Ovary (tissue), 9 donors: ENCODE results near the gene TADA2B. TPM values are rescaled to one million over a fixed set of nuclear protein-coding genes. Genes with fewer than 3 reads are reported as not detected.

Experiments used
- DNase-seq, 5 donors: peaks; one replicate each; pipeline ENCODE4 v3.0.0-alpha.2; 2019 to 2020
- H3K27ac ChIP-seq, 2 donors: fragments of 200-600 bp; one replicate each; pipeline versions ENCODE4 v1.5.1 to v1.8.0; 2019 to 2022
- H3K27me3 ChIP-seq: fragments of 200-600 bp; one replicate; pipeline ENCODE4 v1.8.0; 2022
- H3K36me3 ChIP-seq: fragments of 200-600 bp; sonication (generic); one replicate; pipeline ENCODE4 v1.5.1; 2019
- H3K4me1 ChIP-seq: one replicate; pipeline ENCODE4 v1.8.1; 2013; ENCODE audit warnings: mild to moderate bottlenecking, moderate library complexity; ENCODE audit not compliant: insufficient read depth
- H3K4me3 ChIP-seq: fragments of 200-600 bp; sonication (generic); one replicate; pipeline ENCODE4 v1.5.1; 2017
- H3K9me3 ChIP-seq, 2 donors: fragments of 200-600 bp in 1 of 2; sonication (generic) in 1 of 2; one replicate each; pipeline versions ENCODE4 v1.5.1 to v1.8.1; 2013 to 2019; ENCODE audit warnings: mild to moderate bottlenecking in 1 of 2, moderate library complexity in 1 of 2
- EP300 ChIP-seq: sonication (generic); formaldehyde crosslinking; IDR thresholded peaks from one replicate; pipeline ENCODE4 v1.6.1; 2017; ENCODE audit warnings: antibody characterized with exemption
- POLR2A ChIP-seq: fragments of 450-650 bp; IDR thresholded peaks from one replicate; pipeline ENCODE4 v1.6.1; 2017; ENCODE audit warnings: antibody characterized with exemption, mild to moderate bottlenecking, moderate library complexity
- WGBS, 3 donors: extraction: QIAGEN DNeasy Blood & Tissue Kit in 1 of 3; methylation state at CpG; one replicate each; pipeline versions ENCODE4 v1.1.5 to v1.1.7; 2013 to 2017; 5-methylcytosine and 5-hydroxymethylcytosine counted together
- intact Hi-C, 4 donors: fragments of 100-400 bp; cut with DNase I; formaldehyde crosslinking; loops; one replicate each; pipeline versions ENCODE4 v1.11.0 to v1.15.1; 2022 to 2023
- polyA plus RNA-seq, 2 donors: library from polyadenylated mRNA; stranded (reverse); fragments of 200-250 nt in 1 of 2; fragments of 350-450 nt in 1 of 2; fragmentation: Illumina TruSeq in 1 of 2; extraction: RNeasy Lipid Tissue Mini Kit (QIAGEN cat#74804) in 1 of 2; gene quantifications; one replicate each; pipeline ENCODE4 v1.2.3, GENCODE V29; 2013 to 2014
- total RNA-seq, 7 donors: library from RNA; depleted of rRNA in 2 of 7; stranded (reverse); fragments of >200 nt in 2 of 7; fragmentation: NEBNext Ultra II Directional in 3 of 7; extraction: Animal tissue kit (Norgen Biotek cat#: 25700) in 3 of 7; gene quantifications; one replicate each; pipeline versions ENCODE4 v1.1.0 to v1.2.4, GENCODE V29; 2016 to 2023
- TF ChIP-seq, protein P1 (sequence below), 3 donors: fragments of 450-650 bp in 2 of 3; fragments of 200-600 bp in 1 of 3; IDR thresholded peaks; one replicate each; pipeline versions ENCODE4 v1.5.1 to v1.8.0; 2016 to 2022; ENCODE audit warnings: antibody characterized with exemption in 3 of 3, mild to moderate bottlenecking in 1 of 3
- donor health status: DM: no; HTN: no; CAD: no; lungs with moderate emphysema.
- donor health status: DM: no; HTN: no; CAD: no.
- donor health status: Bipolar disorder and iron deficiency.
- donor health status: DM: yes; HTN: yes; CAD: no.
- donor health status: DM: no; HTN: no; CAD: no.
- donor health status: DM: yes; HTN: yes; CAD: no.

The TADA2B gene
- total and polyA plus RNA-seq, 9 donors: 11.9 to 31.6 (median 26.8) TPM

DNA sequence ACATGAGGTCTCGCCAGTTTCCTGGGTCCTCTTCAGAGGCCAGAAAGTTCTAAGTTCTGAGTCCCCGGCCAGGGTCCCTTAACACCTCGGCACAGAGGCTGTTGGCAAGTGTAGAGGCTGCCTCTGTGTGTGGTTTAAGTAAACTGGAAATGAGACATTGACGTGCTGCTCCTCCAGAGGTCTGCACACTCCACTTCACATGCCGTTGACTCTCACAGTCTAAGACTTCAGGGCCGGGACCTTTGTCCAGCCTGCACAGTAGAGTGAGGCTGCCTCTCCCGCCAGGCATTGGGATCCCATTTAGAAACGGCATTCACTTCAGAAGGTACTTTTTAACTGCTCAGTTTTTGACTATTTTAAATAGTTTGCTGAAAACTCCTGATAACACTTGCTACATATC, 10.6 kb upstream of the TADA2B start:
- WGBS, 3 donors: 78 to 87% (median 81%) methylated on average over 8 of the region's 8 CpGs
- H3K9me3 ChIP-seq: no peaks in the 10 kb centered on the region
- no peak overlapping the region for H3K4me3 ChIP-seq
- TF ChIP-seq, protein P1, sequence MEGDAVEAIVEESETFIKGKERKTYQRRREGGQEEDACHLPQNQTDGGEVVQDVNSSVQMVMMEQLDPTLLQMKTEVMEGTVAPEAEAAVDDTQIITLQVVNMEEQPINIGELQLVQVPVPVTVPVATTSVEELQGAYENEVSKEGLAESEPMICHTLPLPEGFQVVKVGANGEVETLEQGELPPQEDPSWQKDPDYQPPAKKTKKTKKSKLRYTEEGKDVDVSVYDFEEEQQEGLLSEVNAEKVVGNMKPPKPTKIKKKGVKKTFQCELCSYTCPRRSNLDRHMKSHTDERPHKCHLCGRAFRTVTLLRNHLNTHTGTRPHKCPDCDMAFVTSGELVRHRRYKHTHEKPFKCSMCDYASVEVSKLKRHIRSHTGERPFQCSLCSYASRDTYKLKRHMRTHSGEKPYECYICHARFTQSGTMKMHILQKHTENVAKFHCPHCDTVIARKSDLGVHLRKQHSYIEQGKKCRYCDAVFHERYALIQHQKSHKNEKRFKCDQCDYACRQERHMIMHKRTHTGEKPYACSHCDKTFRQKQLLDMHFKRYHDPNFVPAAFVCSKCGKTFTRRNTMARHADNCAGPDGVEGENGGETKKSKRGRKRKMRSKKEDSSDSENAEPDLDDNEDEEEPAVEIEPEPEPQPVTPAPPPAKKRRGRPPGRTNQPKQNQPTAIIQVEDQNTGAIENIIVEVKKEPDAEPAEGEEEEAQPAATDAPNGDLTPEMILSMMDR (IDR thresholded peaks at IDR 0.05): no peak
- TF ChIP-seq POLR2A: no peak
- no peak for TF ChIP-seq EP300
- no peaks in the 10 kb centered on the region for H3K27me3 ChIP-seq
- H3K36me3 ChIP-seq: no peaks in the 10 kb centered on the region
- peaks cover 2% of the 10 kb centered on the region for H3K4me1 ChIP-seq
- H3K27ac ChIP-seq: no peak overlapping the region
- intact Hi-C loops: no loop called here
- DNase-seq: no peak

DNA sequence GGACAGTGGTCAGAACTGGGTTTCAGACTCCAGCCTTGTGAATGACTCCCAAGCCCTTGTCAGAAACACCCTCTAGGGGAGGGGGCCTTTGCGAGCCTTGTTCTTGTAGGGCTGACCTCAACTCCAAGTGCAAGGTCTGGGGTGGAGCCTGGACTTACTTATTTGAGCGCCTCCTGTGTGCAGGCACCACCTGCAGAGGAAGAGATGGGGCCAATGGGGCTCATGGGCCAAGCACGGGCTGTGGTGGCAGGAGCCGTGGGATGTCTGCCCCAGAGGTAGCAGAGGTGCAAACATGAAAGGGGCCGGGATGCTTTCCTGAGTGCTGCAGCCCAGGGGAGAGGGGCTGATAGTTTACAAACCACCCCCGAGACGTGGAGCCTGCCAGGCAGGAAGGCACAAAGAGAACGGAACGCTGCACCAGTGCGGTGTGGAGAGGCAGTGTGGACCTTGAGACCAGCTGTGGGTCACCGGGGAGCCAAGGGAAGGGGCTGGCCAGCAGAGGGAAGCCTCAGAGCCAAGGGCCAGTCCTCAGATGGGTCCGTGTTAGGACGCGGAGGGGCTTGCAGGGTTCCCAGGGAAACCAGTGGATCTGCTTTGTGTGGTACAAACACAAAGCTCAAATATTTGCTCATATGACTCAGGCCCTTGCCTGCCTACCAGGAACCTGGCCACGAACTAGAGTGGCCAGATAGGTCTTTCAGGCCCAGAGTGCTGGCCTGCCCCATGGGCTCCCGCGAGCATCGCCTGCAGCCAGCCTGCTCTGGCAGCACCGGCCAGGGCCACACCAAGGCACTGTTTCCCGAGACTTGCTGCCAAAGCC, 8.7 kb upstream of the TADA2B start:
- WGBS, 3 donors: 29 to 61% (median 34%) methylated on average over 20 of the region's 20 CpGs
- H3K27me3 ChIP-seq: no peaks in the 10 kb centered on the region
- no peaks in the 10 kb centered on the region for H3K9me3 ChIP-seq
- no peaks in the 10 kb centered on the region for H3K36me3 ChIP-seq
- H3K4me3 ChIP-seq: no peak overlapping the region
- TF ChIP-seq EP300 (no peak), POLR2A (no peak)
- TF ChIP-seq, protein P1 (IDR thresholded peaks at IDR 0.05): no peak
- intact Hi-C loops: no loop called here
- H3K27ac ChIP-seq: no peak overlapping the region
- DNase-seq: no peak
- H3K4me1 ChIP-seq: peaks cover 2% of the 10 kb centered on the region

DNA sequence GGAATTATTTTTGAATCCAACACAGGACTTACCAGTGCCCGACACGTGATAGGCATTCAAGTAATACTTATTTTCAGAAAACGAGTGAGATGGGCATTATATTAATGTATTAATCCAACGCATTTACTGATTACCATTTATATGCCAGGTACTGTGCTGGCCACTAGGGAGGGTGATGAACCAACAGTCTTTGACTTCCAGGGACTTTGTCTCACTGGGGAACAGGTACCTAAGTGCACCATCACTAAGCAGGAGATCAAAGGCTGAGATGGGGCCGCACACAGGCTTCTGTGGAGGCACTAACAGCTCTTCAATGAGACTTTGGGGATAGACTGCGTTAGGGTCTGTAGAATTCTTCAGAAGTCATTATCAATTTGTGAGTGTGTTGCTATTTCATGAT, 5.7 kb upstream of the TADA2B start:
- DNase-seq: no peak
- Histone ChIP-seq H3K27me3 (no peaks in the 10 kb centered on the region), H3K27ac (no peak overlapping the region), H3K36me3 (no peaks in the 10 kb centered on the region), H3K4me3 (no peak overlapping the region), H3K4me1 (peaks cover 5% of the 10 kb centered on the region), H3K9me3 (no peaks in the 10 kb centered on the region)
- WGBS, 3 donors: 65 to 80% (median 65%) methylated on average over 6 of the region's 6 CpGs
- no peak for TF ChIP-seq EP300
- no peak for TF ChIP-seq POLR2A
- TF ChIP-seq, protein P1 (IDR thresholded peaks at IDR 0.05): no peak
- intact Hi-C loops: no loop called here

DNA sequence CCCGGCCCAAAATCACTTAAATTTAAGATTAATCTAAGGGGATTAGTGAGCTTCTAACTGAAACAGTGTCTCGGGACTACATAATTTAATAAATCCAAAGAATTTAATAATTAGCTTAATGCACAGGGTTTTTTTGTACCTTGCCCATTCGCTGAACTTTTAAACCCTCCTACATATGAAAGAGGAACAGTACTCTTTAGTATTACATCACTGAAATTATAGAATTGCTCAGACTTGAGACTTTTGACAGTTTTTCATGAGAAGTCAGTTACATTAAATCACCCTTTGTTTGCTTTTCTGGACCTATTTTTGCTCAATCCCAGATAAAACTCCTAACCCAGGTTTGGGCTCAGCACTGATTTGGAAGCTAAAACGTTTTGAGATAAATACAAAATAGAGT, 2.4 kb upstream of the TADA2B start:
- H3K4me3 ChIP-seq: no peak overlapping the region
- no peaks in the 10 kb centered on the region for H3K36me3 ChIP-seq
- H3K27ac ChIP-seq: no peak overlapping the region
- no peaks in the 10 kb centered on the region for H3K27me3 ChIP-seq
- intact Hi-C loops: loop anchor here in 3 of 4 donors (5.0 to 10.0 kb wide), 4 partner anchors 56 to 257 kb away; no protein-coding TSS in a partner anchor
- no peaks in the 10 kb centered on the region for H3K9me3 ChIP-seq
- 83 to 89% (median 88%) methylated on average over 4 of the region's 4 CpGs for WGBS, 3 donors
- peaks cover 13% of the 10 kb centered on the region for H3K4me1 ChIP-seq
- DNase-seq: no peak
- no peak for TF ChIP-seq EP300
- TF ChIP-seq, protein P1 (IDR thresholded peaks at IDR 0.05): no peak
- TF ChIP-seq POLR2A: no peak
